ENCODE measurements around the gene ZNF148.

Gene ZNF148, protein sequence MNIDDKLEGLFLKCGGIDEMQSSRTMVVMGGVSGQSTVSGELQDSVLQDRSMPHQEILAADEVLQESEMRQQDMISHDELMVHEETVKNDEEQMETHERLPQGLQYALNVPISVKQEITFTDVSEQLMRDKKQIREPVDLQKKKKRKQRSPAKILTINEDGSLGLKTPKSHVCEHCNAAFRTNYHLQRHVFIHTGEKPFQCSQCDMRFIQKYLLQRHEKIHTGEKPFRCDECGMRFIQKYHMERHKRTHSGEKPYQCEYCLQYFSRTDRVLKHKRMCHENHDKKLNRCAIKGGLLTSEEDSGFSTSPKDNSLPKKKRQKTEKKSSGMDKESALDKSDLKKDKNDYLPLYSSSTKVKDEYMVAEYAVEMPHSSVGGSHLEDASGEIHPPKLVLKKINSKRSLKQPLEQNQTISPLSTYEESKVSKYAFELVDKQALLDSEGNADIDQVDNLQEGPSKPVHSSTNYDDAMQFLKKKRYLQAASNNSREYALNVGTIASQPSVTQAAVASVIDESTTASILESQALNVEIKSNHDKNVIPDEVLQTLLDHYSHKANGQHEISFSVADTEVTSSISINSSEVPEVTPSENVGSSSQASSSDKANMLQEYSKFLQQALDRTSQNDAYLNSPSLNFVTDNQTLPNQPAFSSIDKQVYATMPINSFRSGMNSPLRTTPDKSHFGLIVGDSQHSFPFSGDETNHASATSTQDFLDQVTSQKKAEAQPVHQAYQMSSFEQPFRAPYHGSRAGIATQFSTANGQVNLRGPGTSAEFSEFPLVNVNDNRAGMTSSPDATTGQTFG

DNA sequence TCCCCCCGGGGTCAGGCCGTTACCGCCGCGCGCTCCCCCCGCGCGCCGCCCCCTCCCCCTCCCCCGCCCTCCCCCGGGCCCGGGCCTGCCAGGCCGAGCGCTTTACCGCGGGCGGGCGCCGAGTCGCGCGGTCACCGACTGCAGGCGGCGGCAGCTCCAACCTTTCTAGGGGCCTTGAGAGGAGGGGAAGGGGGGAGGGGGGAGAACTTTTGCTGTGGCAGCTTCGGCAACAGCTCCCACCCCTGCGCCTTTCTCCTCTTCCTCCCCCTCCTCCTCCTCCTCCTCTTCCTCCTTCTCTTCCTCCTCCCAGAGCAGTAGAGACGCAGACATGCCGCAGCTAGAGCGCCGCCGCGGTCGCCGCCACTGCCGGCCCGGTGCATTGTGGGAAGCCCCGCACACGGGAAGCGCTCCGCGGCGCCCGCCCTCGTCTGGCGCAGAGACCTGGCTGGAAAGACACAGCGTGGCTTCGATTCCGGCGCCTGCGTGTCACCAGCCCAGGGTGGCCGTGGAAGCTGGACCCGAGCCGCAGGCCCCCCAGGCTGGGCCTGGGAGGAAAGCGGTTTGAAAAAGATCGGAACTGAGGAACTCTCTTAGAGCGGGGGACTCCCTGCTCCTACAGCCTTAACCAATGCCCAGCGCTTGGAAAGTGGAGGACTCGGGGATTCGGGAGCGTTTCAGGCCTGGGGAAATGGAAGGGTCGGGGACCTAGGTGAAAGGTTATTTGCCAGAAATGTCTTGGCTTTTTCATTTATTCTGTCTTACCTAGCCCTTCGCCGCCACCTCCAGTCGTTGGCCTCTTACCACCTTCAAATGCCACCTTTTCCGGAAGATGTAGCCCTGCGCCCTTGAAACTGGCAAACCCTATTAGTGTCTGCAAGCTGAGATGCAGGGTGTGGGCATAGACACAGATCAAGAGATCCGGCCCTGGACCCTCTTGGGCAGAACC lies at the start of gene ZNF148:
Gene ZNF148, minus strand, starts transcription at position 330 of the 946 bp plus-strand sequence. CDS start 61,685 bp downstream, outside the sequence.
- Histone ChIP-seq H3K27ac (ENCODE audit: low read length) (peak within 1 kb of the TSS; percentile 84), H3K36me3 (ENCODE audit: insufficient read depth, low read length) (peaks cover 3% of the 10 kb centered on the region), H3K4me2 (ENCODE audit: insufficient read depth, low read length) (peak within 1 kb of the TSS; percentile 79), H3K79me2 (ENCODE audit: insufficient read depth, low read length) (peaks cover 58% of the 10 kb centered on the region), H3K27me3 (ENCODE audit: insufficient read depth, low read length, poor library complexity) (no peaks in the 10 kb centered on the region), H3K9ac (ENCODE audit: low read depth, low read length) (peak within 1 kb of the TSS; percentile 79), H4K20me1 (ENCODE audit: insufficient read depth, low read length) (peaks cover 10% of the 10 kb centered on the region; the same call in 1 of the 2 replicates), H2AFZ (ENCODE audit: low read depth, low read length) (peak within 1 kb of the TSS; percentile 82), H3K4me1 (ENCODE audit: insufficient read depth, low read length) (peaks cover 34% of the 10 kb centered on the region), H3K4me3 (ENCODE audit: low read depth in 1 of 2, low read length in 2 of 2) (peak within 1 kb of the TSS; percentile 68 to 93), H3K9me3 (ENCODE audit: insufficient read depth, low read length, severe bottlenecking) (no peaks in the 10 kb centered on the region)
- no peak for TF ChIP-seq EZH2 (IDR thresholded peaks at IDR 0.05; ENCODE audit: borderline replicate concordance, low read depth, low read length, severe bottlenecking)
- TF ChIP-seq, protein P1, sequence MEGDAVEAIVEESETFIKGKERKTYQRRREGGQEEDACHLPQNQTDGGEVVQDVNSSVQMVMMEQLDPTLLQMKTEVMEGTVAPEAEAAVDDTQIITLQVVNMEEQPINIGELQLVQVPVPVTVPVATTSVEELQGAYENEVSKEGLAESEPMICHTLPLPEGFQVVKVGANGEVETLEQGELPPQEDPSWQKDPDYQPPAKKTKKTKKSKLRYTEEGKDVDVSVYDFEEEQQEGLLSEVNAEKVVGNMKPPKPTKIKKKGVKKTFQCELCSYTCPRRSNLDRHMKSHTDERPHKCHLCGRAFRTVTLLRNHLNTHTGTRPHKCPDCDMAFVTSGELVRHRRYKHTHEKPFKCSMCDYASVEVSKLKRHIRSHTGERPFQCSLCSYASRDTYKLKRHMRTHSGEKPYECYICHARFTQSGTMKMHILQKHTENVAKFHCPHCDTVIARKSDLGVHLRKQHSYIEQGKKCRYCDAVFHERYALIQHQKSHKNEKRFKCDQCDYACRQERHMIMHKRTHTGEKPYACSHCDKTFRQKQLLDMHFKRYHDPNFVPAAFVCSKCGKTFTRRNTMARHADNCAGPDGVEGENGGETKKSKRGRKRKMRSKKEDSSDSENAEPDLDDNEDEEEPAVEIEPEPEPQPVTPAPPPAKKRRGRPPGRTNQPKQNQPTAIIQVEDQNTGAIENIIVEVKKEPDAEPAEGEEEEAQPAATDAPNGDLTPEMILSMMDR (IDR thresholded peaks at IDR 0.05; ENCODE audit: borderline replicate concordance, extremely low read depth, low read length, poor library complexity, severe bottlenecking) = peak; percentile 8
- peak; percentile 95 for DNase-seq
- peak; percentile 91 for ATAC-seq (ENCODE audit: insufficient read depth, low read depth)

DNA sequence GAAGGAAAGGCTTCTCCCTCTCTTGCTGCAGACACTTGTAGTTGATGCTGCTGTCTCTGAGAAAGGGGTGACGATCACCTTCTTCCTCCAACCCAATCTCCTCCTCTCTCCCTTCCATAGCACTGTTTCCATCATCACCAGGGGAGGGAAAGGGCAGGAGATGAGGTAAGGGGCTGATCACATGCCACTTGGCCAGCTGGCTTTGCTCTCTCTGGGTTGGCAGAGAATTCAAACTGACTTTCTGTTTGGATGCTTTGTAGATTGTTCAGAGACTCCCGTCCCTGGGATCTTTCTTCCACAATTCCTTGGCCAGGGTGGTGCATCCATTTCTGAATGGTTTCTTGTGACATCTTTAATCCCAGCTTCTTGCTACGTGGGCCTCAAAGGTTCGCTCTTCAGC lies 43.2 kb upstream of the ZNF148 start:
- H3K36me3 ChIP-seq (ENCODE audit: insufficient read depth, low read length) = no peaks in the 10 kb centered on the region
- H3K27ac ChIP-seq (ENCODE audit: low read length) = no peak overlapping the region
- H3K9ac ChIP-seq (ENCODE audit: low read depth, low read length) = no peak overlapping the region
- no peak for ATAC-seq (ENCODE audit: insufficient read depth, low read depth)
- H3K4me3 ChIP-seq (ENCODE audit: low read depth in 1 of 2, low read length in 2 of 2) = no peak overlapping the region
- H3K79me2 ChIP-seq (ENCODE audit: insufficient read depth, low read length) = no peaks in the 10 kb centered on the region
- TF ChIP-seq EZH2 (IDR thresholded peaks at IDR 0.05; ENCODE audit: borderline replicate concordance, low read depth, low read length, severe bottlenecking) = no peak
- TF ChIP-seq, protein P1 (IDR thresholded peaks at IDR 0.05; ENCODE audit: borderline replicate concordance, extremely low read depth, low read length, poor library complexity, severe bottlenecking) = no peak
- H4K20me1 ChIP-seq (ENCODE audit: insufficient read depth, low read length) = no peaks in the 10 kb centered on the region
- H3K27me3 ChIP-seq (ENCODE audit: insufficient read depth, low read length, poor library complexity) = peaks cover 6% of the 10 kb centered on the region
- no peaks in the 10 kb centered on the region for H3K4me1 ChIP-seq (ENCODE audit: insufficient read depth, low read length)
- no peak overlapping the region for H2AFZ ChIP-seq (ENCODE audit: low read depth, low read length)
- no peak for DNase-seq
- no peak overlapping the region for H3K4me2 ChIP-seq (ENCODE audit: insufficient read depth, low read length)
- no peaks in the 10 kb centered on the region for H3K9me3 ChIP-seq (ENCODE audit: insufficient read depth, low read length, severe bottlenecking)

DNA sequence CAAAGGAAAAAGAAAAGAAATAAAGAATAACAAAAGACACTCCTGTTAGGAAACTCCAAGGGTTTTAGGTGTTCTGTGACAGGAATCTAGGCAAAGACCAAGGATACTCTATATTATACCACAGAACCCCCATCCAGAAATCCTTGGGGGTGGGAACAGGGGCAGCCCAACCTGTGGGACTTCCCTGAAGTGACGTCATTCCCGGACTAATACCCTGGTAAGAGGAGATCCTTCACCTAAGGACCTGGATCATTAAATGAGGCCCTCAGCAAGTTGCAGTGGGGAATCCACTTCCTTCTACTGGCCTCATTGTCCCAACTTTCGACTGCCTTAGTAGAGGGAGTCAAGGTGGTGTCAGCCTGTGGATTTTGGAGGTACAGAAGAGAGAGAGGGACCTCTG lies 41.1 kb upstream of the ZNF148 start:
- DNase-seq (no peak), ATAC-seq (ENCODE audit: insufficient read depth, low read depth) (no peak)
- TF ChIP-seq, protein P1 (IDR thresholded peaks at IDR 0.05; ENCODE audit: borderline replicate concordance, extremely low read depth, low read length, poor library complexity, severe bottlenecking) = no peak
- no peak for TF ChIP-seq EZH2 (IDR thresholded peaks at IDR 0.05; ENCODE audit: borderline replicate concordance, low read depth, low read length, severe bottlenecking)
- H3K27ac ChIP-seq (ENCODE audit: low read length) = no peak overlapping the region
- H2AFZ ChIP-seq (ENCODE audit: low read depth, low read length) = no peak overlapping the region
- no peak overlapping the region for H3K4me3 ChIP-seq (ENCODE audit: low read depth in 1 of 2, low read length in 2 of 2)
- H4K20me1 ChIP-seq (ENCODE audit: insufficient read depth, low read length) = no peaks in the 10 kb centered on the region
- H3K4me1 ChIP-seq (ENCODE audit: insufficient read depth, low read length) = no peaks in the 10 kb centered on the region
- H3K36me3 ChIP-seq (ENCODE audit: insufficient read depth, low read length) = no peaks in the 10 kb centered on the region
- no peak overlapping the region for H3K4me2 ChIP-seq (ENCODE audit: insufficient read depth, low read length)
- H3K9ac ChIP-seq (ENCODE audit: low read depth, low read length) = no peak overlapping the region
- H3K9me3 ChIP-seq (ENCODE audit: insufficient read depth, low read length, severe bottlenecking) = no peaks in the 10 kb centered on the region
- H3K79me2 ChIP-seq (ENCODE audit: insufficient read depth, low read length) = no peaks in the 10 kb centered on the region
- H3K27me3 ChIP-seq (ENCODE audit: insufficient read depth, low read length, poor library complexity) = peaks cover 6% of the 10 kb centered on the region
